MM.1S (cell line): ENCODE measurements around the gene GALNT10.

Experiments
- DNase-seq: peaks from one replicate; pipeline ENCODE4 v3.0.0-alpha.2; 2015
- H2AFZ ChIP-seq: fragments of 300-600 bp; sonication (generic); 2 replicates; pipeline ENCODE4 v1.6.0; 2016; ENCODE audit warnings: antibody characterized with exemption, low read length
- H3F3A ChIP-seq: fragments of 300-600 bp; sonication (generic); 2 replicates; pipeline ENCODE4 v1.6.1; 2016; ENCODE audit warnings: mild to moderate bottlenecking, antibody characterized with exemption, low read length, moderate library complexity, mixed read lengths; ENCODE audit not compliant: insufficient read depth
- H3K27ac ChIP-seq: fragments of 300-600 bp; sonication (generic); 2 replicates; pipeline ENCODE4 v1.5.1; 2016; ENCODE audit warnings: mild to moderate bottlenecking, low read length
- H3K27me3 ChIP-seq: fragments of 300-600 bp; sonication (generic); replicated peaks from 2 replicates; pipeline ENCODE4 v1.6.0; 2016; ENCODE audit warnings: low read length; ENCODE audit not compliant: insufficient read depth
- H3K36me3 ChIP-seq: fragments of 300-600 bp; sonication (generic); replicated peaks from 2 replicates; pipeline ENCODE4 v1.6.1; 2016; ENCODE audit warnings: mild to moderate bottlenecking, low read length, mixed read lengths; ENCODE audit not compliant: insufficient read depth
- H3K4me1 ChIP-seq: fragments of 300-600 bp; sonication (generic); 2 replicates; pipeline ENCODE4 v1.6.1; 2016; ENCODE audit warnings: low read length, mixed read lengths
- H3K4me2 ChIP-seq: fragments of 300-600 bp; sonication (generic); 2 replicates; pipeline ENCODE4 v1.6.0; 2016; ENCODE audit warnings: low read depth, low read length
- H3K4me3 ChIP-seq: fragments of 300-600 bp; sonication (generic); 2 replicates; pipeline ENCODE4 v1.5.1; 2016; ENCODE audit warnings: low read length, mixed read lengths
- H3K79me2 ChIP-seq: fragments of 300-600 bp; sonication (generic); 2 replicates; pipeline ENCODE4 v1.6.1; 2016; ENCODE audit warnings: mixed run types, low read length, mixed read lengths
- H3K9ac ChIP-seq: fragments of 300-600 bp; sonication (generic); 2 replicates; pipeline ENCODE4 v1.6.1; 2016; ENCODE audit warnings: low read length, mixed read lengths
- H3K9me2 ChIP-seq: fragments of 300-600 bp; sonication (generic); replicated peaks from 2 replicates; pipeline ENCODE4 v1.6.1; 2016; ENCODE audit warnings: mild to moderate bottlenecking, low read length, mixed read lengths; ENCODE audit not compliant: insufficient read depth
- H3K9me3 ChIP-seq: fragments of 300-600 bp; sonication (generic); replicated peaks from 2 replicates; pipeline ENCODE4 v1.6.1; 2016; ENCODE audit warnings: mild to moderate bottlenecking, low read length, mixed read lengths; ENCODE audit not compliant: insufficient read depth
- H4K20me1 ChIP-seq: fragments of 300-600 bp; sonication (generic); 2 replicates; pipeline ENCODE4 v1.6.1; 2016; ENCODE audit warnings: mild to moderate bottlenecking, low read length, moderate library complexity, mixed read lengths; ENCODE audit not compliant: insufficient read depth
- EZH2 ChIP-seq: fragments of 300-600 bp; sonication (generic); optimal IDR thresholded peaks from 2 replicates; pipeline ENCODE3; 2017; ENCODE audit warnings: low read depth, mild to moderate bottlenecking, antibody characterized with exemption, low read length, mixed read lengths
- EZH2phosphoT487 ChIP-seq: fragments of 300-600 bp; sonication (generic); IDR thresholded peaks from 2 replicates; pipeline ENCODE4 v1.6.1; 2018; ENCODE audit warnings: antibody characterized with exemption, low read length
- TF ChIP-seq, protein P1 (sequence below): fragments of 300-600 bp; sonication (generic); IDR thresholded peaks from 2 replicates; pipeline ENCODE4 v1.5.1; 2016; ENCODE audit warnings: antibody characterized with exemption, low read length, mixed read lengths

The GALNT10 gene

GRCh38 chr5:154334406-154335064 lies 144.0 kb downstream of the GALNT10 start:
- Histone ChIP-seq H3F3A (no peaks in the 10 kb centered on the region), H3K27ac (no peak overlapping the region), H3K9ac (no peak overlapping the region), H3K79me2 (no peaks in the 10 kb centered on the region), H3K9me2 (no peaks in the 10 kb centered on the region), H3K36me3 (no peaks in the 10 kb centered on the region; the same call in 1 of the 2 replicates), H4K20me1 (no peaks in the 10 kb centered on the region), H3K27me3 (no peaks in the 10 kb centered on the region), H3K4me1 (0 out of 2 replicates have a peak, but pooled peaks cover 5% of the 10 kb centered on the region), H3K9me3 (no peaks in the 10 kb centered on the region), H3K4me3 (no peak overlapping the region), H2AFZ (no peak overlapping the region), H3K4me2 (no peak overlapping the region)
- TF ChIP-seq, protein P1, sequence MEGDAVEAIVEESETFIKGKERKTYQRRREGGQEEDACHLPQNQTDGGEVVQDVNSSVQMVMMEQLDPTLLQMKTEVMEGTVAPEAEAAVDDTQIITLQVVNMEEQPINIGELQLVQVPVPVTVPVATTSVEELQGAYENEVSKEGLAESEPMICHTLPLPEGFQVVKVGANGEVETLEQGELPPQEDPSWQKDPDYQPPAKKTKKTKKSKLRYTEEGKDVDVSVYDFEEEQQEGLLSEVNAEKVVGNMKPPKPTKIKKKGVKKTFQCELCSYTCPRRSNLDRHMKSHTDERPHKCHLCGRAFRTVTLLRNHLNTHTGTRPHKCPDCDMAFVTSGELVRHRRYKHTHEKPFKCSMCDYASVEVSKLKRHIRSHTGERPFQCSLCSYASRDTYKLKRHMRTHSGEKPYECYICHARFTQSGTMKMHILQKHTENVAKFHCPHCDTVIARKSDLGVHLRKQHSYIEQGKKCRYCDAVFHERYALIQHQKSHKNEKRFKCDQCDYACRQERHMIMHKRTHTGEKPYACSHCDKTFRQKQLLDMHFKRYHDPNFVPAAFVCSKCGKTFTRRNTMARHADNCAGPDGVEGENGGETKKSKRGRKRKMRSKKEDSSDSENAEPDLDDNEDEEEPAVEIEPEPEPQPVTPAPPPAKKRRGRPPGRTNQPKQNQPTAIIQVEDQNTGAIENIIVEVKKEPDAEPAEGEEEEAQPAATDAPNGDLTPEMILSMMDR: no peak
- TF ChIP-seq EZH2phosphoT487: no peak
- no peak for TF ChIP-seq EZH2
- no peak for DNase-seq

DNA sequence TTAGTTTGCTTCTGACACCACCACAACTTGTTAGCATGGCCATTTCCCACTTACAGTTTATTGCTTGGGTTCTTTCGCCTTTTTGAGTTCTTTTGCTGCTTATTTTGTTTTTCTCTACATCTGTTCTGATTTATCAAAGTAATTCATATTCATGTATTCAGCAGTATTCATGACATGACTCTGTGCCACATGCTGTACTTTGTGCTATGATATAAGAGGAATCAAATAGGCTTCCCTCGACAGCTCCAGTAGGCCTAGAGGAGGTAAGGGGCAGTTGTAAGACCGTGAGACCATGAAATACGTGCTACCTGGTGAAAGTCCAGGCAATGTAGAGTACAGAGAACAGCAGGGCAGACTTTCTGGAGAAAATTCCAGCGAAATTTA lies 144.5 kb downstream of the GALNT10 start:
- Histone ChIP-seq H3K4me2 (no peak overlapping the region), H3K9me2 (no peaks in the 10 kb centered on the region), H2AFZ (no peak overlapping the region), H4K20me1 (no peaks in the 10 kb centered on the region), H3K4me1 (0 out of 2 replicates have a peak, but pooled peaks cover 5% of the 10 kb centered on the region), H3K36me3 (no peaks in the 10 kb centered on the region; the same call in 1 of the 2 replicates), H3K9ac (no peak overlapping the region), H3K27me3 (no peaks in the 10 kb centered on the region), H3K79me2 (no peaks in the 10 kb centered on the region), H3K27ac (no peak overlapping the region), H3F3A (no peaks in the 10 kb centered on the region), H3K4me3 (no peak overlapping the region), H3K9me3 (no peaks in the 10 kb centered on the region)
- TF ChIP-seq EZH2phosphoT487 (no peak), EZH2 (no peak)
- TF ChIP-seq, protein P1: no peak
- DNase-seq: no peak

DNA sequence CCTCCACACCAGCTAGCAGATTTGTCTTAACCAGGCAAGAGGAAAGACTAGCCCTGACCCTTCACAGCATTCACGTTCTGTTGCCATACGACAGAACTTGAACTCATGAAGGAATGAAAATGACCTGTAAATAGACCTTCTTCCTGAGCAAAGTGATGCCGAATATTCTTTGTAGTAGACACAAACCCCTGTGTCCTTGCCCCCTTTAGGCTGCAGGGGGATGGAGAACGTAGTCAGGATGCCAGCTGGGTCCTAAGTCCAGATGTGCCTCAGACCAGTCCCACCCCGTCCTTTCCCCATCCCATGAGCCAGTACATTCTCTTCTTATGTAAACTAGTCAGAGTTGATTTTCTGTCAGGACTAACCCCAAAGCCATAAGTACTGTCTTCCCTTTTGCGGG lies 151.1 kb downstream of the GALNT10 start:
- Histone ChIP-seq H3K36me3 (no peaks in the 10 kb centered on the region), H3F3A (no peaks in the 10 kb centered on the region), H2AFZ (no peak overlapping the region), H3K4me2 (no peak overlapping the region), H4K20me1 (no peaks in the 10 kb centered on the region), H3K27me3 (no peaks in the 10 kb centered on the region), H3K4me3 (no peak overlapping the region), H3K79me2 (no peaks in the 10 kb centered on the region), H3K4me1 (no peaks in the 10 kb centered on the region), H3K9me3 (no peaks in the 10 kb centered on the region), H3K9me2 (no peaks in the 10 kb centered on the region), H3K9ac (no peak overlapping the region), H3K27ac (no peak overlapping the region)
- DNase-seq: no peak
- no peak for TF ChIP-seq EZH2
- no peak for TF ChIP-seq EZH2phosphoT487
- TF ChIP-seq, protein P1: no peak
